OCI-LY1 (cell line): Measurements from ENCODE around the gene TNFAIP8L2.

ENCODE experiments used
- H2AFZ ChIP-seq: fragments of 200-600 bp; sonication (generic), shearing (Covaris generic); 2 replicates; pipeline ENCODE4 v1.6.0; 2014; ENCODE audit warnings: antibody characterized with exemption, mild to moderate bottlenecking, low read length
- H3F3A ChIP-seq: fragments of 200-600 bp; sonication (generic), shearing (Covaris generic); 2 replicates; pipeline ENCODE4 v1.6.0; 2014; ENCODE audit warnings: mild to moderate bottlenecking, antibody characterized with exemption, low read length, moderate library complexity; ENCODE audit not compliant: insufficient read depth
- H3K27ac ChIP-seq: fragments of 200-600 bp; sonication (generic); 2 replicates; pipeline ENCODE4 v1.5.1; 2014; ENCODE audit warnings: low read length, mixed run types, mild to moderate bottlenecking, low read depth; ENCODE audit not compliant: poor library complexity, severe bottlenecking
- H3K27me3 ChIP-seq: fragments of 200-600 bp; sonication (generic); 2 replicates; pipeline ENCODE4 v1.6.0; 2014; ENCODE audit warnings: antibody characterized with exemption, mild to moderate bottlenecking, low read length, moderate library complexity; ENCODE audit not compliant: insufficient read depth
- H3K36me3 ChIP-seq: fragments of 200-600 bp; sonication (generic); 2 replicates; pipeline ENCODE4 v1.6.1; 2014; ENCODE audit warnings: mild to moderate bottlenecking, antibody characterized with exemption, low read length, moderate library complexity, mixed read lengths; ENCODE audit not compliant: insufficient read depth
- H3K4me1 ChIP-seq: fragments of 200-600 bp; sonication (generic); 2 replicates; pipeline ENCODE4 v1.5.1; 2014; ENCODE audit warnings: mild to moderate bottlenecking, low read length, moderate library complexity; ENCODE audit not compliant: insufficient read depth, severe bottlenecking
- H3K4me2 ChIP-seq: fragments of 200-600 bp; sonication (generic), shearing (Covaris generic); 2 replicates; pipeline ENCODE4 v1.6.1; 2014; ENCODE audit warnings: low read length
- H3K4me3 ChIP-seq: fragments of 200-600 bp; sonication (generic); 2 replicates; pipeline ENCODE4 v1.5.1; 2014; ENCODE audit warnings: low read length, low read depth, mild to moderate bottlenecking, mixed read lengths; ENCODE audit not compliant: poor library complexity, severe bottlenecking
- H3K79me2 ChIP-seq: fragments of 200-600 bp; shearing (Covaris generic); 2 replicates; pipeline ENCODE4 v1.6.1; 2016; ENCODE audit warnings: mixed run types, low read length, mixed read lengths; ENCODE audit not compliant: insufficient read depth
- H3K9ac ChIP-seq: fragments of 200-600 bp; sonication (generic), shearing (Covaris generic); 2 replicates; pipeline ENCODE4 v1.6.1; 2014; ENCODE audit warnings: mild to moderate bottlenecking, low read length, mixed read lengths
- H3K9me2 ChIP-seq: fragments of 200-600 bp; sonication (generic), shearing (Covaris generic); 2 replicates; pipeline ENCODE4 v1.6.1; 2014; ENCODE audit warnings: low read depth, mild to moderate bottlenecking, low read length, mixed read lengths
- H3K9me3 ChIP-seq: fragments of 200-600 bp; shearing (Covaris generic); 2 replicates; pipeline ENCODE4 v1.6.1; 2014; ENCODE audit warnings: low read length, mixed read lengths
- H4K20me1 ChIP-seq: fragments of 200-600 bp; sonication (generic), shearing (Covaris generic); 2 replicates; pipeline ENCODE4 v1.6.0; 2016; ENCODE audit warnings: mild to moderate bottlenecking, low read length; ENCODE audit not compliant: insufficient read depth
- EZH2 ChIP-seq: fragments of 200-600 bp; sonication (generic), shearing (Covaris generic); IDR thresholded peaks from 2 replicates; pipeline ENCODE4 v1.8.0; 2017; ENCODE audit warnings: borderline replicate concordance, mixed run types, mild to moderate bottlenecking, antibody characterized with exemption, low read length, moderate library complexity, mixed read lengths
- TF ChIP-seq, protein P1 (sequence below): fragments of 200-600 bp; sonication (generic), shearing (Covaris generic); IDR thresholded peaks from 2 replicates; pipeline ENCODE4 v1.5.1; 2017; ENCODE audit warnings: mild to moderate bottlenecking, antibody characterized with exemption, low read length, moderate library complexity, mixed read lengths

TNFAIP8L2 gene

DNA sequence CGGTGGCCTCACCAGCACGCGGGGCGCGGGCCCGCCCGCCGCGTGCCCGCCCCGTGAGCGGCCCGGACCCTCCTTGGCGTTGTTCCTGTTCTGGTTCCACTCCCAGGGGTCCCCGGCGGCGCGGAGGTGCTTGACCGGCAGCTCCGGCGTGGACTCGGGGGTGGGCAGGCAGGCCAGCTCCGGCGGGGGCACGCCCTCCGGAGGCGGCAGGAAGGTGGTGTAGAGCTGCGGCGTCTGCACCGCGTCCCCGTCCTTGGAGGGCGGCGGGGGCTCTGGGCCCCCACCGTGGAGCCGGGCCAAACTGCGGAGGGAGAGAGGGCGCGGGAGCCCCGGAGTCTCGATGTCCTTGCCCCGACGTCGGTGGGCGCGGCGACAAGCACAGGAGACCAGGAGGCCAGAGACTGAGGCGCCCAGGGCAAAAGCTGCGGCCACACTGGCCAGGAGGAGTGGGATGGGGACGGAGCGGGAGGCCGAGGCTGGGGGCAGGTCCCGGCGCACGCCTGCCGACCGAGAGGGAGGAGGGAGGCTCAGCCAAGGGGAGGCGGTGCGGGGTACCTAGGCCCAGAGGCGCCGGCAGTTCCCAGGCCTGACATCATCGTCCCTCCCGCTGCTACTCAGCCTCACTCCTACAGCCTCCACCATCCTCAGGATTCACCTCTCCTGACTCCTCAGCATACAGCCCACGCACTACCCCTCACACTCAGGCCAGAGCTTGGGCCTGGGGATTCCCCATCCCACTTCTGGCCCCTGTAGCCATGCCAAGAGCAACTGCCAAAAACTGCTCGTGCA, 23.2 kb upstream of the TNFAIP8L2 start:
- H3K4me3 ChIP-seq: no peak overlapping the region

DNA sequence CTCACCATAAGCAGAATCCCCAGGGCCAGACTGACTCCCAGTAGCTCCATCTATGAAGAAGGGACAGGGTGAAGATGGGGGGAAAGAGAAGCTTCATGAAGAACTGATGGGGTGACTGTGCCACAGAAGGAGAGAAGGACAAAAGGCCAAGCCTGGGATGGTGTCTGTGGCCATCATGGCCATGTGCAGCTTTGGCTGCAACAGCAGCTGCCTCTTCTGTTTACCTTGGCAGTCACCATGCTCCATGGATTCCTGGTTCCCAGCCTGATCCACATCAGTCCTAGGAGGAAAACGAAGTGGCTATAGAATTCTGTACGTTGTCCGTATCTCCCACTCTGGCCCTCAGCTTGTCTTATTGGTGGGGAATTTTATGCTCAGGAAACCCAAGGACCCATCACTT, 22.1 kb upstream of the TNFAIP8L2 start:
- H3K36me3 ChIP-seq: no peaks in the 10 kb centered on the region
- TF ChIP-seq EZH2: no peak
- no peaks in the 10 kb centered on the region for H3F3A ChIP-seq
- H3K4me2 ChIP-seq: no peak overlapping the region
- no peaks in the 10 kb centered on the region for H3K9me2 ChIP-seq
- H4K20me1 ChIP-seq: no peaks in the 10 kb centered on the region
- H3K4me3 ChIP-seq: no peak overlapping the region
- no peak overlapping the region for H3K9ac ChIP-seq
- no peaks in the 10 kb centered on the region; the same call in 1 of the 2 replicates for H3K27me3 ChIP-seq
- no peaks in the 10 kb centered on the region for H3K9me3 ChIP-seq
- no peak overlapping the region for H2AFZ ChIP-seq
- H3K79me2 ChIP-seq: no peaks in the 10 kb centered on the region
- H3K4me1 ChIP-seq: peaks cover 15% of the 10 kb centered on the region
- no peak overlapping the region for H3K27ac ChIP-seq

More for the DNA sequence above, 23.2 kb upstream of the TNFAIP8L2 start:
- Histone ChIP-seq H3K9ac (no peak overlapping the region), H3K36me3 (no peaks in the 10 kb centered on the region), H4K20me1 (no peaks in the 10 kb centered on the region), H3K4me1 (peaks cover 15% of the 10 kb centered on the region), H3K4me2 (no peak overlapping the region), H3K9me2 (no peaks in the 10 kb centered on the region), H3K79me2 (no peaks in the 10 kb centered on the region), H2AFZ (no peak overlapping the region), H3K27ac (no peak overlapping the region), H3K9me3 (no peaks in the 10 kb centered on the region), H3K27me3 (no peaks in the 10 kb centered on the region; the same call in 1 of the 2 replicates), H3F3A (no peaks in the 10 kb centered on the region)
- no peak for TF ChIP-seq EZH2
- TF ChIP-seq, protein P1, sequence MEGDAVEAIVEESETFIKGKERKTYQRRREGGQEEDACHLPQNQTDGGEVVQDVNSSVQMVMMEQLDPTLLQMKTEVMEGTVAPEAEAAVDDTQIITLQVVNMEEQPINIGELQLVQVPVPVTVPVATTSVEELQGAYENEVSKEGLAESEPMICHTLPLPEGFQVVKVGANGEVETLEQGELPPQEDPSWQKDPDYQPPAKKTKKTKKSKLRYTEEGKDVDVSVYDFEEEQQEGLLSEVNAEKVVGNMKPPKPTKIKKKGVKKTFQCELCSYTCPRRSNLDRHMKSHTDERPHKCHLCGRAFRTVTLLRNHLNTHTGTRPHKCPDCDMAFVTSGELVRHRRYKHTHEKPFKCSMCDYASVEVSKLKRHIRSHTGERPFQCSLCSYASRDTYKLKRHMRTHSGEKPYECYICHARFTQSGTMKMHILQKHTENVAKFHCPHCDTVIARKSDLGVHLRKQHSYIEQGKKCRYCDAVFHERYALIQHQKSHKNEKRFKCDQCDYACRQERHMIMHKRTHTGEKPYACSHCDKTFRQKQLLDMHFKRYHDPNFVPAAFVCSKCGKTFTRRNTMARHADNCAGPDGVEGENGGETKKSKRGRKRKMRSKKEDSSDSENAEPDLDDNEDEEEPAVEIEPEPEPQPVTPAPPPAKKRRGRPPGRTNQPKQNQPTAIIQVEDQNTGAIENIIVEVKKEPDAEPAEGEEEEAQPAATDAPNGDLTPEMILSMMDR: no peak

DNA sequence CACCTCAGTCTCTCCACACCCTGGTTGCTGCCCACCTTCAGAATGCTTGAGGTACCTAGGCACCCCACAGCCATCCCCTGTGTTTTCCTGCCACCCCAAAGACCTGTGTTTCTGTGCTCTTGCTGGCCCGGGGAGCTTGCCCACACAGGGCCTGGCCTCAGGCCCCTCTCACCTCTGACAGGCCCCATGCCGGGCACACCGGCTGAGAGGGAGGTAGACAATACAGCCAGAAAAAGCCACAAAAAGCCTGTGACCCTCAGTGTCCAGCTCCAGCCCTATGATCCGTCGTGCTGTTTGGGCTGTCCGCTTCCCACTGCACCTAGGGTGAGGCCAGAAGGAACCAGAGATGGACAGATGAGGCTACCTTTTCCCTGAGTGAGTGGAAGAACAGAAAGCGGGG, 21.5 kb upstream of the TNFAIP8L2 start:
- H3K4me1 ChIP-seq: peaks cover 15% of the 10 kb centered on the region
- no peaks in the 10 kb centered on the region for H3K9me3 ChIP-seq
- no peak overlapping the region for H3K9ac ChIP-seq
- H3K27ac ChIP-seq: no peak overlapping the region
- no peaks in the 10 kb centered on the region for H3K36me3 ChIP-seq
- TF ChIP-seq EZH2: no peak
- TF ChIP-seq, protein P1: no peak
- H3K9me2 ChIP-seq: no peaks in the 10 kb centered on the region
- no peaks in the 10 kb centered on the region for H4K20me1 ChIP-seq
- peaks cover under 1% of the 10 kb centered on the region; the same call in 1 of the 2 replicates for H3K27me3 ChIP-seq
- no peaks in the 10 kb centered on the region for H3K79me2 ChIP-seq
- H2AFZ ChIP-seq: no peak overlapping the region
- H3K4me2 ChIP-seq: no peak overlapping the region
- no peaks in the 10 kb centered on the region for H3F3A ChIP-seq
- no peak overlapping the region for H3K4me3 ChIP-seq
